Gastroesophageal sphincter (tissue), 4 donors: ENCODE measurements around the gene IARS2. TPM values are rescaled to one million over a fixed set of nuclear protein-coding genes. Genes with fewer than 3 reads are reported as not detected.
"Not testable (repeated sequence)": the region's sequence is repeated elsewhere in the genome, so short reads cannot be mapped to it uniquely, and the experiment has no call there.

Source experiments
- ATAC-seq: fragments of 150-250 bp; one replicate; pipeline ENCODE4 v1.9.1; 2016; ENCODE audit warnings: mild to moderate bottlenecking, moderate library complexity
- H3K27ac ChIP-seq, 4 donors: fragments of 200-600 bp; sonication (generic) in 3 of 4; 1 replicate in 3 of 4; 2 replicates in 1 of 4; pipeline ENCODE4 v1.5.1; 2016 to 2019
- H3K27me3 ChIP-seq: fragments of 200-600 bp; sonication (generic); one replicate; pipeline ENCODE4 v1.5.1; 2019
- H3K36me3 ChIP-seq, 2 donors: fragments of 200-600 bp; sonication (generic); one replicate each; pipeline ENCODE4 v1.5.1; 2019; ENCODE audit warnings: control low read depth in 1 of 2
- H3K4me1 ChIP-seq, 3 donors: fragments of 200-600 bp; sonication (generic); 1 replicate in 2 of 3; 2 replicates in 1 of 3; pipeline ENCODE4 v1.5.1; 2016 to 2019; ENCODE audit warnings: control low read depth in 2 of 3
- H3K4me3 ChIP-seq, 2 donors: fragments of 200-600 bp; sonication (generic); one replicate each; pipeline ENCODE4 v1.5.1; 2019; ENCODE audit warnings: mild to moderate bottlenecking in 1 of 2, moderate library complexity in 1 of 2
- H3K9me3 ChIP-seq, 3 donors: fragments of 200-600 bp; sonication (generic); one replicate each; pipeline ENCODE4 v1.5.1; 2017 to 2019; ENCODE audit warnings: control low read depth in 2 of 3
- CTCF ChIP-seq, 4 experiments: fragments of 200-600 bp in 2 of 4; fragments of 450-650 bp in 2 of 4; sonication (generic) in 1 of 4; IDR thresholded peaks; one replicate each; pipeline ENCODE4 v1.5.1; 2017 to 2019; ENCODE audit warnings: antibody characterized with exemption in 4 of 4, mild to moderate bottlenecking in 2 of 4, moderate library complexity in 2 of 4
- EP300 ChIP-seq: sonication (generic); formaldehyde crosslinking; IDR thresholded peaks from one replicate; pipeline ENCODE4 v1.6.1; 2017; ENCODE audit warnings: antibody characterized with exemption, mild to moderate bottlenecking
- POLR2A ChIP-seq, 2 donors: fragments of 450-650 bp; IDR thresholded peaks; one replicate each; pipeline ENCODE4 v1.6.1; 2017; ENCODE audit warnings: antibody characterized with exemption in 2 of 2, mild to moderate bottlenecking in 2 of 2, moderate library complexity in 1 of 2
- POLR2AphosphoS5 ChIP-seq: sonication (generic); formaldehyde crosslinking; IDR thresholded peaks from one replicate; pipeline ENCODE4 v1.6.1; 2017; ENCODE audit warnings: antibody characterized with exemption
- WGBS, 2 donors: methylation state at CpG; one replicate each; pipeline ENCODE4 v1.1.5; 2018; ENCODE audit warnings: low coverage in 1 of 2; 5-methylcytosine and 5-hydroxymethylcytosine counted together
- total RNA-seq, 4 donors: library from RNA; depleted of rRNA; stranded (reverse); fragments of >200 nt; gene quantifications; one replicate each; pipeline ENCODE4 v1.1.0, GENCODE V29; 2016

IARS2 gene
- total RNA-seq, 4 donors from 2014 or later = 48.9 to 89.7 (median 72.6) TPM

GRCh38 chr1:220156620-220157146 lies 62.8 kb downstream of the IARS2 start:
- H3K27me3 ChIP-seq = no peaks in the 10 kb centered on the region
- no peak overlapping the region for H3K4me3 ChIP-seq
- no peak for ATAC-seq
- 86 to 92% methylated on average over 4 of the region's 4 CpGs for WGBS, 2 donors
- H3K27ac ChIP-seq = no peak overlapping the region
- peaks cover 0 to 5% (median 2%) of the 10 kb centered on the region in 3 donors for H3K4me1 ChIP-seq
- no peaks in the 10 kb centered on the region for H3K9me3 ChIP-seq
- TF ChIP-seq POLR2AphosphoS5 (no peak), EP300 (no peak), POLR2A (IDR thresholded peaks at IDR 0.05) (no peak), CTCF (IDR thresholded peaks at IDR 0.05) (no peak)
- peaks cover 3 to 92% of the 10 kb centered on the region in 2 donors for H3K36me3 ChIP-seq

GRCh38 chr1:220157738-220158137 lies 63.8 kb downstream of the IARS2 start:
- WGBS, 2 donors = 52 to 67% methylated on average over 2 of the region's 2 CpGs
- no peaks in the 10 kb centered on the region for H3K9me3 ChIP-seq
- H3K4me1 ChIP-seq = no peaks in the 10 kb centered on the region
- no peaks in the 10 kb centered on the region for H3K27me3 ChIP-seq
- H3K36me3 ChIP-seq = peaks cover 3 to 88% of the 10 kb centered on the region in 2 donors
- H3K4me3 ChIP-seq = no peak overlapping the region
- H3K27ac ChIP-seq = no peak overlapping the region
- TF ChIP-seq POLR2A (IDR thresholded peaks at IDR 0.05) (no peak), POLR2AphosphoS5 (no peak), CTCF (IDR thresholded peaks at IDR 0.05) (no peak), EP300 (no peak)
- ATAC-seq = no peak

GRCh38 chr1:220158530-220158929 lies 64.6 kb downstream of the IARS2 start:
- not testable (repeated sequence) for H3K27me3 ChIP-seq, H3K4me1 ChIP-seq, ATAC-seq, H3K27ac ChIP-seq, H3K9me3 ChIP-seq, H3K4me3 ChIP-seq
- 92 to 99% methylated on average over 4 to 7 of the region's 7 CpGs for WGBS, 2 donors
- H3K36me3 ChIP-seq = peaks cover 3 to 81% of the 10 kb centered on the region in 2 donors

GRCh38 chr1:220159041-220159440 lies 65.1 kb downstream of the IARS2 start:
- Histone ChIP-seq H3K36me3 (peaks cover 3 to 80% of the 10 kb centered on the region in 2 donors), H3K27ac (no peak overlapping the region), H3K27me3 (no peaks in the 10 kb centered on the region), H3K4me1 (no peaks in the 10 kb centered on the region), H3K4me3 (no peak overlapping the region), H3K9me3 (no peaks in the 10 kb centered on the region)
- 95 to 96% methylated on average over 3 of the region's 3 CpGs for WGBS, 2 donors
- no peak for ATAC-seq
- TF ChIP-seq CTCF (IDR thresholded peaks at IDR 0.05) = no peak

- H3K36me3 ChIP-seq = peaks cover 3 to 78% of the 10 kb centered on the region in 2 donors
- no peak for ATAC-seq
- no peak for TF ChIP-seq EP300
- no peak for TF ChIP-seq CTCF (IDR thresholded peaks at IDR 0.05)
- TF ChIP-seq POLR2AphosphoS5 = no peak
- no peak for TF ChIP-seq POLR2A (IDR thresholded peaks at IDR 0.05)
- no peak overlapping the region for H3K4me3 ChIP-seq
- 93 to 100% methylated on average over 1 of the region's 1 CpG for whole genome bisulfite sequencing, 2 donors
- H3K4me1 ChIP-seq = no peaks in the 10 kb centered on the region
- H3K27ac ChIP-seq = no peak overlapping the region
- H3K27me3 ChIP-seq = no peaks in the 10 kb centered on the region
- no peaks in the 10 kb centered on the region for H3K9me3 ChIP-seq
These were observed 66.1 kb downstream of the IARS2 start for GRCh38 chr1:220160027-220160426.
